Gastrocnemius medialis (tissue), 4 donors: Measurements from ENCODE around the gene MFN1.

ENCODE experiments used
- POLR2A ChIP-seq, 2 donors: fragments of 450-650 bp; IDR thresholded peaks; one replicate each; pipeline ENCODE4 v1.6.1; 2017; ENCODE audit warnings: antibody characterized with exemption in 2 of 2, mild to moderate bottlenecking in 2 of 2, moderate library complexity in 2 of 2
- TF ChIP-seq, protein P1 (sequence below), 5 experiments: fragments of 450-650 bp in 3 of 5; fragments of 200-600 bp in 2 of 5; sonication (generic) in 2 of 5; IDR thresholded peaks in 4 of 5; conservative IDR thresholded peaks in 1 of 5; 1 replicate in 4 of 5; 2 replicates in 1 of 5; pipeline ENCODE4 v1.5.1; 2016 to 2019; ENCODE audit warnings: antibody characterized with exemption in 5 of 5, mild to moderate bottlenecking in 3 of 5, moderate library complexity in 3 of 5

- TF ChIP-seq, protein P1, sequence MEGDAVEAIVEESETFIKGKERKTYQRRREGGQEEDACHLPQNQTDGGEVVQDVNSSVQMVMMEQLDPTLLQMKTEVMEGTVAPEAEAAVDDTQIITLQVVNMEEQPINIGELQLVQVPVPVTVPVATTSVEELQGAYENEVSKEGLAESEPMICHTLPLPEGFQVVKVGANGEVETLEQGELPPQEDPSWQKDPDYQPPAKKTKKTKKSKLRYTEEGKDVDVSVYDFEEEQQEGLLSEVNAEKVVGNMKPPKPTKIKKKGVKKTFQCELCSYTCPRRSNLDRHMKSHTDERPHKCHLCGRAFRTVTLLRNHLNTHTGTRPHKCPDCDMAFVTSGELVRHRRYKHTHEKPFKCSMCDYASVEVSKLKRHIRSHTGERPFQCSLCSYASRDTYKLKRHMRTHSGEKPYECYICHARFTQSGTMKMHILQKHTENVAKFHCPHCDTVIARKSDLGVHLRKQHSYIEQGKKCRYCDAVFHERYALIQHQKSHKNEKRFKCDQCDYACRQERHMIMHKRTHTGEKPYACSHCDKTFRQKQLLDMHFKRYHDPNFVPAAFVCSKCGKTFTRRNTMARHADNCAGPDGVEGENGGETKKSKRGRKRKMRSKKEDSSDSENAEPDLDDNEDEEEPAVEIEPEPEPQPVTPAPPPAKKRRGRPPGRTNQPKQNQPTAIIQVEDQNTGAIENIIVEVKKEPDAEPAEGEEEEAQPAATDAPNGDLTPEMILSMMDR (IDR thresholded peaks at IDR 0.05 in 4 of 5, conservative IDR thresholded peaks at IDR 0.05 in 1 of 5), result no peak
- no peak for TF ChIP-seq POLR2A (IDR thresholded peaks at IDR 0.05)
These were observed 11.1 kb upstream of the MFN1 start for GRCh38 chr3:179336345-179336929.
